Gastroesophageal sphincter (tissue), 3 donors: ENCODE results near the gene NCBP2.

Experiments used
- EP300 ChIP-seq: sonication (generic); formaldehyde crosslinking; IDR thresholded peaks from one replicate; pipeline ENCODE4 v1.6.1; 2017; ENCODE audit warnings: antibody characterized with exemption, mild to moderate bottlenecking
- POLR2A ChIP-seq, 2 donors: fragments of 450-650 bp; IDR thresholded peaks; one replicate each; pipeline ENCODE4 v1.6.1; 2017; ENCODE audit warnings: antibody characterized with exemption in 2 of 2, mild to moderate bottlenecking in 2 of 2, moderate library complexity in 1 of 2
- POLR2AphosphoS5 ChIP-seq: sonication (generic); formaldehyde crosslinking; IDR thresholded peaks from one replicate; pipeline ENCODE4 v1.6.1; 2017; ENCODE audit warnings: antibody characterized with exemption
- TF ChIP-seq, protein P1 (sequence below), 4 experiments: fragments of 200-600 bp in 2 of 4; fragments of 450-650 bp in 2 of 4; sonication (generic) in 1 of 4; IDR thresholded peaks; one replicate each; pipeline ENCODE4 v1.5.1; 2017 to 2019; ENCODE audit warnings: antibody characterized with exemption in 4 of 4, mild to moderate bottlenecking in 2 of 4, moderate library complexity in 2 of 4

GRCh38 chr3:196981657-196982056 is 39.3 kb upstream of the NCBP2 start:
- TF ChIP-seq, protein P1, sequence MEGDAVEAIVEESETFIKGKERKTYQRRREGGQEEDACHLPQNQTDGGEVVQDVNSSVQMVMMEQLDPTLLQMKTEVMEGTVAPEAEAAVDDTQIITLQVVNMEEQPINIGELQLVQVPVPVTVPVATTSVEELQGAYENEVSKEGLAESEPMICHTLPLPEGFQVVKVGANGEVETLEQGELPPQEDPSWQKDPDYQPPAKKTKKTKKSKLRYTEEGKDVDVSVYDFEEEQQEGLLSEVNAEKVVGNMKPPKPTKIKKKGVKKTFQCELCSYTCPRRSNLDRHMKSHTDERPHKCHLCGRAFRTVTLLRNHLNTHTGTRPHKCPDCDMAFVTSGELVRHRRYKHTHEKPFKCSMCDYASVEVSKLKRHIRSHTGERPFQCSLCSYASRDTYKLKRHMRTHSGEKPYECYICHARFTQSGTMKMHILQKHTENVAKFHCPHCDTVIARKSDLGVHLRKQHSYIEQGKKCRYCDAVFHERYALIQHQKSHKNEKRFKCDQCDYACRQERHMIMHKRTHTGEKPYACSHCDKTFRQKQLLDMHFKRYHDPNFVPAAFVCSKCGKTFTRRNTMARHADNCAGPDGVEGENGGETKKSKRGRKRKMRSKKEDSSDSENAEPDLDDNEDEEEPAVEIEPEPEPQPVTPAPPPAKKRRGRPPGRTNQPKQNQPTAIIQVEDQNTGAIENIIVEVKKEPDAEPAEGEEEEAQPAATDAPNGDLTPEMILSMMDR (IDR thresholded peaks at IDR 0.05): no peak
- TF ChIP-seq POLR2AphosphoS5 (no peak), POLR2A (IDR thresholded peaks at IDR 0.05) (no peak), EP300 (no peak)
